SKM-1 treated with dmso at 0.1 percent for 144 hours (cell line): ENCODE measurements around the gene XIST.
"Not testable (repeated sequence)": the region's sequence is repeated elsewhere in the genome, so short reads cannot be mapped to it uniquely, and the experiment has no call there.

Experiments
- DNase-seq: peaks from one replicate; lab custom pipeline; 2025; ENCODE audit not compliant: unreplicated experiment; lab: John Stamatoyannopoulos, UW

Gene XIST

GRCh38 chrX:73840120-73840924 lies 12.2 kb downstream of the XIST start:
- DNase-seq: no peak

DNA sequence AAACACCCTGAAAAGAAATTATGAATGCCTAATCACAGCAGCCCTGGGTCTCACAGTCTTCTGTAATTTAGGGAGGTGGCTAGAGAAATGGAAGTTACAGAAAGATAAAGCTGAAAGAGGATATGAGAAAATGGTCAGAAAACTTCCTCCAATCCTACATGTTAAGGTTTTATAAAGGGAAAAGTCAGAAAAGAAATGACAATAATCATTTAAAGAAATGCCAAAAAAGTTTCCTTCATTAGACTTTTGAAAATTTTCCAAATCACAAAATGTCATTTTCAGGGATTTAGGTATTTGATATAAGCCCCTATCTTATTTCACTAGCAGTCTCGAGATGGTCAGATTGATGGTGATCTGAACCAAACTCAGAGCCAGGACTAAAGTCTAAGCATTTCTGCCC lies 13.4 kb downstream of the XIST start:
- no peak for DNase-seq

GRCh38 chrX:73838123-73838522 lies 14.4 kb downstream of the XIST start:
- no peak for DNase-seq

DNA sequence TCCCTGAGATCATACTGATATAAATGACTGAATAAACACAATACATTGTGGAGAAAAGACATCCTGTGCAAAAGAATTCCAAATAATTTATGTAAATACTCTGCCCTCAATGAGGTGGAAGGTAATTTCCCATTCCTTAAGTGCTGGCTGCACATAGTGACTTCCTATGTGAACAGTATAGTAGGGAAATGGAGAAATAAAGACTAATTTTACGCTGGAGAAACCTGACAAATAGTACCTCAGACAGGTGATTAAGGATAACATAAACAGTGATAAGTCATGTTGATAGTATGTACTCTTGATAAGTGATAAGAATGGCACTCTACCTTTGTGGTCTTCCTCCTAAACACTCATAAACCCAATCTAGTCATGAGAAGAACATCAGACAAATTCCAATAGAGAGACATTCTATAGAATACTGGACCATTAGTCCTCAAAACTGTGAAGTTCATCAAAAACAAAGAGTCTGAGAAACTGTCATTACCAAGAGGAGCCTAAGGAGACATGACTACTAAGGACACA lies 15.5 kb downstream of the XIST start:
- DNase-seq: no peak

- no peak for DNase-seq
Measured at GRCh38 chrX:73834219-73834618, 18.3 kb downstream of the XIST start.

- DNase-seq: no peak
Measured at GRCh38 chrX:73832319-73832718, 20.2 kb downstream of the XIST start.

DNA sequence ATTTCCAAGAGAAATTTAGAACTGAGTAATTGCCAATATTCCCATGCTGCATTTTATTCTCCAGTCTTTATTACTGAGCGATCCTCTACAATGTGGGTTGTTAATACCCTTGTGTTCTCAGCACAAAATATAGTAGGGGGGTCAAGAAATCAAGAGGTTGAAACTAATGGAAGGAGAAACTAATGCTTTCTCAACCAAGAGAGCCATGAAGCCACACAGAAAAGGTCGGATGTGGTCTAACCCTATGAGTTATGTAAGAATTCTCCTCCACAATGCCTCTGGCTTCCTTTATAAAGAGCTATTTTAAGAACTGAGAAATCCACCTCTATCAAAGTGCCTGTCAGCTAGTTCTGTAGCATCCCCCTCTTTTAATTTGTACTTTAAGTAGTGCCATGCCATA lies 21.0 kb downstream of the XIST start:
- DNase-seq: peak; percentile 65

GRCh38 chrX:73830489-73831414 lies 21.8 kb downstream of the XIST start:
- no peak for DNase-seq

DNA sequence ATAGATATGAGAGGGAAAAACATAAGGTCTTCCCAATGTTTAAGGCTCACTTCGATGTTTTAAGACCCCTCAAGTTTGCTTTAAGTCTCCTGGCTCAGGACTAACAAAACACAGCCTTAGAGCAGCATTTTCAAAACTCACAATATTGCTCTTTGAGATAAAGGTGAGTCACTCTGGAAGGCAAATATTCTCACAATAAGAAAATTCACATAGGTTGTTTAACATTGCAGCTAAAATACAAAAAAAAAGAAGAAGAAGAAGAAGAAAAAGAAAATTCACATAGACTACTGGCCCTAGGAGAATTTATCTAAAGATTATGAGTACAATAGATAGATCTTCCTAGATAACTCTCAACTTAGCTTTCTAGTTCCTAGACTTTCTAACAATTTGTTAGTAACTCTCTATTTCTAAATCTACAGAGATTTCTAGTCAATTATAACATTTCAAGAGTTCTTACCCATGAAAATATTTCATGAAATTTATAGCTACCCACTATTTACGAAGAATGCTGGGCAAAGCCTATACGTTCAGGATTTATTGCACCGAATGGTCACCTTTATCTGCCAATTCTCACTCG lies 22.5 kb downstream of the XIST start:
- no peak for DNase-seq

- DNase-seq: no peak
Measured at GRCh38 chrX:73828080-73828720, 24.3 kb downstream of the XIST start.

DNA sequence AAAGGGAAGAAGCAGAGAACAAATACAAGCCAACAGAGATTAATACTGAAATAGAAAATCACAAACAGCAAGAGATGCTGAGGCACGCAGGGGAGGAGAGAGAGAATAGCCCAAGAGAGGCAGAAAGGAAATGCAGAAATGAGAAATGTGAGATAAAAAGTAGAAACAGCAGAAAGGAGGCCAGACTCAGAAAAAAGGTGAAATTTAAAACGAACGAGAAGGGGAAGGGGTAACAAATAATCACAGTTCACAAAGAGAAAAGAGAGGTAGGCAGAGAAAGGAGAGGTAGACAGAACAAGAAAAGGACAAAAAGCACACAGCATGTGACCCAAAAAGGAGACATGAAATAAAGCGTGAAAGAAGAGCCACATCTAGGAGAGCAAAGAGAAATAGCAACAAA lies 25.1 kb downstream of the XIST start:
- DNase-seq: no peak

DNA sequence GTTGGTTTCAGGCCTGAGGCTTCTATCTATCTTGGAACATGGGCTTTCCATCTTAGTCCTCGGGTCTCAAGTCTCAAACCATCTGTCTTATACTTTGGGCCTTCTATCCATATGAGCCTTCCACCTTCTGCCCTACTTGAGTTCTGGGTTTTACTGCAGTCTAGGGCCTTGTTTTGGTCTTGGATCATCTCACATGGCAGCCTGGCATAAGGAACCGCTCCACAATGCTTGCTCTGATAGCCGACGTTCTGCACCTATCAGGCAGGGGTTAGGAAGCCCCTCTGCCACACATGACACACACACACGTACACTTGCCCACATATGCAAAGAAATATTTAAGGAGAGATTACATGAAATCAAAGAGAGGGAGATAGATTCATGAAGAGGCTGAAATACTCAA lies 25.5 kb downstream of the XIST start:
- DNase-seq: no peak

- DNase-seq: no peak
Measured at GRCh38 chrX:73825569-73825968, 26.9 kb downstream of the XIST start.

GRCh38 chrX:73823473-73824004 lies 29.0 kb downstream of the XIST start:
- no peak for DNase-seq

GRCh38 chrX:73822775-73823174 lies 29.7 kb downstream of the XIST start:
- no peak for DNase-seq

GRCh38 chrX:73821921-73822559 lies 30.5 kb downstream of the XIST start:
- DNase-seq: no peak

- not testable (repeated sequence) for DNase-seq
Measured at GRCh38 chrX:73819864-73820558, 32.5 kb downstream of the XIST start.

- DNase-seq: no peak
Measured at GRCh38 chrX:73818200-73819116, 34.1 kb downstream of the XIST start.
